Neuronal stem cell (in vitro differentiated cells): ENCODE measurements around the gene SYTL2.

Experiments used
- DNase-seq: peaks from one replicate; pipeline ENCODE4 v3.0.0-alpha.2; 2013; ENCODE audit warnings: low spot score
- H2AFZ ChIP-seq: one replicate; pipeline ENCODE4 v1.6.1; 2013; ENCODE audit warnings: mild to moderate bottlenecking, low read length, inconsistent platforms
- H2AK5ac ChIP-seq: 2 replicates; pipeline ENCODE4 v1.6.1; 2013; ENCODE audit warnings: low read depth, mild to moderate bottlenecking, inconsistent platforms, low read length, moderate library complexity, mixed read lengths
- H2BK120ac ChIP-seq: 2 replicates; pipeline ENCODE4 v1.6.1; 2013; ENCODE audit warnings: low read depth, mild to moderate bottlenecking, inconsistent platforms, low read length, moderate library complexity, mixed read lengths
- H2BK12ac ChIP-seq: one replicate; pipeline ENCODE4 v1.6.1; 2013; ENCODE audit warnings: low read length, inconsistent platforms
- H2BK15ac ChIP-seq: 2 replicates; pipeline ENCODE4 v1.6.1; 2013; ENCODE audit warnings: mild to moderate bottlenecking, low read length, inconsistent platforms, mixed read lengths
- H2BK5ac ChIP-seq: one replicate; pipeline ENCODE4 v1.6.1; 2013; ENCODE audit warnings: inconsistent platforms, mild to moderate bottlenecking, low read length, moderate library complexity
- H3K14ac ChIP-seq: one replicate; pipeline ENCODE4 v1.6.1; 2013; ENCODE audit warnings: low read length, inconsistent platforms
- H3K18ac ChIP-seq: 2 replicates; pipeline ENCODE4 v1.6.1; 2013; ENCODE audit warnings: low read length, inconsistent platforms
- H3K23ac ChIP-seq: 2 replicates; pipeline ENCODE4 v1.6.1; 2013; ENCODE audit warnings: low read depth, mild to moderate bottlenecking, mixed read lengths, low read length, inconsistent platforms; ENCODE audit not compliant: poor library complexity
- H3K27ac ChIP-seq: replicated peaks from 3 replicates; pipeline ENCODE4 v1.5.1; 2013; ENCODE audit warnings: low read length, inconsistent platforms
- H3K27me3 ChIP-seq, 3 experiments: 2 replicates each; pipeline ENCODE4 v1.6.1; 2013; ENCODE audit warnings: low read length in 3 of 3, mild to moderate bottlenecking in 2 of 3, inconsistent platforms in 1 of 3, low read depth in 1 of 3, mixed read lengths in 1 of 3, moderate library complexity in 1 of 3; ENCODE audit not compliant: control insufficient read depth in 3 of 3, insufficient read depth in 3 of 3
- H3K36me3 ChIP-seq, 2 donors: replicated peaks in 1 of 2; 2 replicates each; pipeline ENCODE4 v1.6.1; 2013; ENCODE audit warnings: low read length in 2 of 2; ENCODE audit not compliant: control insufficient read depth in 2 of 2, insufficient read depth in 2 of 2
- H3K4ac ChIP-seq: 2 replicates; pipeline ENCODE4 v1.6.1; 2013; ENCODE audit warnings: inconsistent platforms, mild to moderate bottlenecking, low read length, moderate library complexity
- H3K4me1 ChIP-seq, 2 donors: 1 replicate in 1 of 2; 2 replicates in 1 of 2; pipeline ENCODE4 v1.6.1; 2013; ENCODE audit warnings: low read length in 2 of 2, low read depth in 1 of 2; ENCODE audit not compliant: control insufficient read depth in 2 of 2, insufficient read depth in 1 of 2
- H3K4me2 ChIP-seq: one replicate; pipeline ENCODE4 v1.6.1; 2013; ENCODE audit warnings: mild to moderate bottlenecking, low read length, inconsistent platforms; ENCODE audit not compliant: insufficient read depth, poor library complexity, severe bottlenecking
- H3K4me3 ChIP-seq, 2 donors: 2 replicates each; pipeline ENCODE4 v1.5.1; 2013; ENCODE audit warnings: low read length in 2 of 2, mild to moderate bottlenecking in 2 of 2, inconsistent platforms in 1 of 2, moderate library complexity in 1 of 2
- H3K79me1 ChIP-seq: one replicate; pipeline ENCODE4 v1.6.1; 2013; ENCODE audit warnings: low read depth, mild to moderate bottlenecking, inconsistent platforms, low read length, moderate library complexity
- H3K9ac ChIP-seq: one replicate; pipeline ENCODE4 v1.6.1; 2013; ENCODE audit warnings: mild to moderate bottlenecking, low read depth, low read length, inconsistent platforms; ENCODE audit not compliant: poor library complexity
- H3K9me3 ChIP-seq, 2 donors: replicated peaks in 1 of 2; 2 replicates each; pipeline versions ENCODE3 to v1.6.1; 2013; ENCODE audit warnings: low read length in 2 of 2, mild to moderate bottlenecking in 2 of 2, inconsistent platforms in 1 of 2, low read depth in 1 of 2, mixed read lengths in 1 of 2, moderate library complexity in 1 of 2; ENCODE audit not compliant: control insufficient read depth in 2 of 2, insufficient read depth in 1 of 2
- H4K8ac ChIP-seq: one replicate; pipeline ENCODE4 v1.6.1; 2013; ENCODE audit warnings: low read depth, mild to moderate bottlenecking, inconsistent platforms, low read length, moderate library complexity
- H4K91ac ChIP-seq: one replicate; pipeline ENCODE4 v1.6.1; 2013; ENCODE audit warnings: low read length, low read depth, mild to moderate bottlenecking, inconsistent platforms; ENCODE audit not compliant: poor library complexity
- WGBS, 2 donors: extraction: QIAGEN DNeasy Blood & Tissue Kit; methylation state at CpG; one replicate each; pipeline ENCODE4 v1.1.7; 2013; ENCODE audit warnings: missing lambda C conversion rate in 2 of 2, mixed read lengths in 1 of 2; ENCODE audit not compliant: insufficient read length in 2 of 2, insufficient replicate concordance in 1 of 2; ENCODE audit errors: extremely low coverage in 2 of 2; 5-methylcytosine and 5-hydroxymethylcytosine counted together

Gene SYTL2

DNA sequence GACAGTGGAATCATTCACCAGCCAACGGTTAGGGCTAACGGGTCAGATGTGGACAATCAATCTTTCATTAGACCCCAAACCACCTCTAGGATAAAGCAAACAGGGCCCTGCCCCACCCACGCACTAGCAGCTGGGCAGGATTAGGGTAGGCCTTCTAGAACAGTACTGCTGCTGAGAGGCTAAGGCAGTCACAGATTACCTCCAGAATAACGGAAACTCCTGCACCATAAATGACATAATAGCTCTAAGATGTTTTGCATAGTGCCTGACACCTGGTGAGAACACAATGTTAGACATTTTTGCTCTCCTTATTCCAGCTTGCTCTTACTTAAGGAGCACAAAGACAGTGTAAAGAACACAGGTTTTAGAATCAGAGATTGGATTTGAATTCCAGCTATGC lies 1.8 kb downstream of the SYTL2 start:
- no peak overlapping the region for H2AK5ac ChIP-seq

DNA sequence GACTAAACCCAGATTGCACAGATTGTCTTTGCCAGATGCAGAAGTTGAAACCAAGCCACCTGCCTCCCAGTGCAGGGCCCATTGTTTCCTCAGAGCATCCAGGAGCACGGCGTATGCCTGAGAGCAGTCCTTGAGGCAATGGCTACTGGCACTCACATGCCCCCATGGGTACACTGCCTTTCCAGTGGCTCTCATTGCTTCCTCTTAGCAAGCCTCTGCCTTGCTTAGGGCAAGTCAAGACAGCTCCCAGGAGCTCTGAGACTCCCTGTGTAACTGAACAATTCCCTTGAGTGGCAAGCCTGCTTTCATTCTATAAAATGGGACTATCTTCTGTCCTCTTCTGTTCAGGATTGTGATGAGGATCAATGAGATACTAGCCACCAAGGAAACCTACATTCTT lies 4.1 kb downstream of the SYTL2 start:
- no peak overlapping the region for H2BK12ac ChIP-seq
- no peak overlapping the region for H3K14ac ChIP-seq
- no peaks in the 10 kb centered on the region for H3K36me3 ChIP-seq
- no peak overlapping the region for H3K27ac ChIP-seq
- H4K8ac ChIP-seq = no peak overlapping the region
- peaks cover 0 to 42% (median 13%) of the 10 kb centered on the region in 3 experiments for H3K27me3 ChIP-seq
- H3K23ac ChIP-seq = no peak overlapping the region
- H2BK15ac ChIP-seq = no peak overlapping the region
- H4K91ac ChIP-seq = no peak overlapping the region
- no peak overlapping the region for H2AK5ac ChIP-seq
- H2AFZ ChIP-seq = no peak overlapping the region
- no peak overlapping the region for H3K4ac ChIP-seq
- no peak overlapping the region for H3K4me2 ChIP-seq
- H3K4me1 ChIP-seq = peaks cover 3 to 11% of the 10 kb centered on the region in 2 donors
- no peak overlapping the region for H3K9ac ChIP-seq
- H3K79me1 ChIP-seq = peaks cover 1% of the 10 kb centered on the region
- no CpG with 5 or more reads among the region's 2 CpGs for WGBS, 2 donors
- H2BK120ac ChIP-seq = no peak overlapping the region
- no peaks in the 10 kb centered on the region for H3K9me3 ChIP-seq
- H2BK5ac ChIP-seq = no peak overlapping the region
- peak overlapping the region; percentile 53 for H3K18ac ChIP-seq
- no peak for DNase-seq
- H3K4me3 ChIP-seq = peak overlapping the region in 1 of 2 donors; percentile 36

More for the DNA sequence above, 1.8 kb downstream of the SYTL2 start:
- H2BK12ac ChIP-seq = no peak overlapping the region
- H3K4me1 ChIP-seq = peaks cover 3 to 11% of the 10 kb centered on the region in 2 donors
- no peak overlapping the region for H3K4me2 ChIP-seq
- no peak overlapping the region for H2BK15ac ChIP-seq
- peaks cover 0 to 63% (median 20%) of the 10 kb centered on the region in 3 experiments for H3K27me3 ChIP-seq
- H2BK120ac ChIP-seq = no peak overlapping the region
- H3K23ac ChIP-seq = no peak overlapping the region
- H3K4ac ChIP-seq = no peak overlapping the region
- no peak overlapping the region for H2AFZ ChIP-seq
- H4K8ac ChIP-seq = no peak overlapping the region
- peaks cover 1% of the 10 kb centered on the region for H3K79me1 ChIP-seq
- H3K27ac ChIP-seq = no peak overlapping the region
- no peak overlapping the region for H3K9ac ChIP-seq
- no peak for DNase-seq
- no CpG with 5 or more reads among the region's 4 CpGs for WGBS, 2 donors
- H2BK5ac ChIP-seq = no peak overlapping the region
- no peak overlapping the region for H4K91ac ChIP-seq
- no peak overlapping the region for H3K4me3 ChIP-seq
- no peaks in the 10 kb centered on the region for H3K9me3 ChIP-seq
- H3K36me3 ChIP-seq = no peaks in the 10 kb centered on the region
- no peak overlapping the region for H3K14ac ChIP-seq
- no peak overlapping the region for H3K18ac ChIP-seq

DNA sequence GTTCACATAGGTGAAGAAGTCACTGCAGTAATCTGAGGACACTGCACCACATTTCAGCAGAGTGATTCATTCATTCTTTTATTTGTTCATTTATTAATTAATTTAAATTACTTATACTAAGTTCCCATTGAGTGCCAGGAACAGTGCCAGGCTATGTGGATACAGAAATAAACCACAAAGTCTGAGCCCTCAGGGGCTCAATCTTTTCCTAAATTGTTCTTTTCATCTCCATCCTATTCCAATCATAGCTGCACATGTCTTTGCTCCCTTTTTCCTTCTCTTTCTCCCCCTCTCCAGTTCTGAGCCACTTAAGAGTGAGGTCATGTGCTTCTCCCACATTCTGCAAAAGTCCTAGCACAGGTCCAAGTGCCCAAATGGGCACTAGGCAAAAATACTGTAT lies 4.9 kb downstream of the SYTL2 start:
- Histone ChIP-seq H3K9me3 (no peaks in the 10 kb centered on the region), H3K36me3 (no peaks in the 10 kb centered on the region), H3K79me1 (peaks cover 1% of the 10 kb centered on the region), H2BK12ac (no peak overlapping the region), H4K8ac (no peak overlapping the region), H2AK5ac (no peak overlapping the region), H2BK5ac (no peak overlapping the region), H2AFZ (no peak overlapping the region), H3K14ac (no peak overlapping the region), H3K4ac (no peak overlapping the region), H2BK15ac (no peak overlapping the region), H3K9ac (no peak overlapping the region), H3K27me3 (peaks cover 0 to 34% (median 10%) of the 10 kb centered on the region in 3 experiments), H3K23ac (no peak overlapping the region), H3K18ac (no peak overlapping the region), H3K27ac (no peak overlapping the region), H3K4me1 (peaks cover 3 to 11% of the 10 kb centered on the region in 2 donors), H3K4me3 (no peak overlapping the region), H3K4me2 (no peak overlapping the region), H2BK120ac (no peak overlapping the region), H4K91ac (no peak overlapping the region)
- no peak for DNase-seq

DNA sequence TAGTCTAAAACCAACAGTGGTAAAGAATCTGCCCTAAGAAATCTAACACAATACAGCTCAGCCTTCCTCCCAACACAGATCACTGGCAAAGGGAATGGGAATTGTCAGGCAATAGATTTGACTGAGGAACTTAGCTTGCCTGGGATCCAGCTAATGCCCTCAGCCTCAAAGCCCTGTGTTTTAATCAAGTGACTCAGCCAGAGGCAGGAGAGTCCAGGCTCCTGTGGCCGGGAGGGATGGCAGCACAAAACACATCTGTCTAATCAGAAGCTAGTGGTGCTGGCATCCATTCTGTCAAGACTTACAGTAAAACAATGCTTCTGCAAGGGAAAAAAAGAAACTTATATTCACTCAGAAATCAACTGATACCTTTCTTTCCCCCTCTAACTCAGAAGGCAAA lies 5.6 kb downstream of the SYTL2 start:
- H2BK15ac ChIP-seq = no peak overlapping the region
- H3K18ac ChIP-seq = no peak overlapping the region
- no peak overlapping the region for H3K4me2 ChIP-seq
- no peak overlapping the region for H3K23ac ChIP-seq
- H2BK120ac ChIP-seq = no peak overlapping the region
- H2AK5ac ChIP-seq = no peak overlapping the region
- H3K4me3 ChIP-seq = no peak overlapping the region
- H3K36me3 ChIP-seq = no peaks in the 10 kb centered on the region
- H2BK12ac ChIP-seq = no peak overlapping the region
- H2BK5ac ChIP-seq = no peak overlapping the region
- no peak overlapping the region for H3K14ac ChIP-seq
- no peaks in the 10 kb centered on the region for H3K79me1 ChIP-seq
- H3K4ac ChIP-seq = no peak overlapping the region
- no peaks in the 10 kb centered on the region for H3K9me3 ChIP-seq
- DNase-seq = no peak
- H3K9ac ChIP-seq = no peak overlapping the region
- no peak overlapping the region for H3K27ac ChIP-seq
- H4K91ac ChIP-seq = no peak overlapping the region
- H2AFZ ChIP-seq = no peak overlapping the region
- WGBS, 2 donors = no CpG with 5 or more reads among the region's 1 CpG
- no peak overlapping the region for H4K8ac ChIP-seq
- H3K4me1 ChIP-seq = peaks cover 0 to 8% of the 10 kb centered on the region in 2 donors
- H3K27me3 ChIP-seq = peaks cover 0 to 29% (median 5%) of the 10 kb centered on the region in 3 experiments
